B cell (primary cell): ENCODE measurements around the gene VSTM5. TPM values are rescaled to one million over a fixed set of nuclear protein-coding genes. Genes with fewer than 3 reads are reported as not detected.

Source experiments
- ATAC-seq: fragments of 200-7000 bp; cut with Tn5 transposase; one replicate; pipeline ENCODE4 v1.10.0; 2021; ENCODE audit warnings: low read depth, mild to moderate bottlenecking, moderate number of reproducible peaks, moderate library complexity
- CTCF ChIA-PET: fragments of 350-600 bp; sonication (Branson Sonifier 250); formaldehyde crosslinking; loops from one replicate; lab custom pipeline; 2021; ENCODE audit warnings: antibody characterized with exemption, inconsistent platforms; lab: Charles Lee
- POLR2A ChIA-PET: fragments of 350-600 bp; sonication (Branson Sonifier 250); formaldehyde crosslinking; loops from one replicate; lab custom pipeline; 2021; ENCODE audit warnings: antibody characterized with exemption; lab: Charles Lee
- DNase-seq: peaks from one replicate; pipeline ENCODE4 v3.0.0; 2013
- H2AFZ ChIP-seq: 2 replicates; pipeline ENCODE4 v1.6.1; 2012; ENCODE audit warnings: mild to moderate bottlenecking, low read depth, low read length; ENCODE audit not compliant: insufficient read depth, poor library complexity, severe bottlenecking
- H3K27ac ChIP-seq, 2 donors: 1 replicate in 1 of 2; 2 replicates in 1 of 2; pipeline ENCODE4 v1.5.1; 2012 to 2013; ENCODE audit warnings: low read length in 2 of 2, mild to moderate bottlenecking in 2 of 2, moderate library complexity in 1 of 2
- H3K27me3 ChIP-seq, 4 experiments: fragments of 200-600 bp in 1 of 4; sonication (generic) in 1 of 4; replicated peaks in 1 of 4; 1 replicate in 2 of 4; 2 replicates in 2 of 4; pipeline versions ENCODE4 v1.6.1 to v1.7.0; 2013 to 2016; ENCODE audit warnings: low read length in 3 of 4, mild to moderate bottlenecking in 2 of 4, mixed read lengths in 1 of 4, moderate library complexity in 1 of 4; ENCODE audit not compliant: insufficient read depth in 4 of 4, control insufficient read depth in 3 of 4; ENCODE audit errors: control extremely low read depth in 1 of 4
- H3K36me3 ChIP-seq, 2 experiments: replicated peaks in 1 of 2; 1 replicate in 1 of 2; 2 replicates in 1 of 2; pipeline versions ENCODE4 v1.6.1 to v1.7.1; 2013; ENCODE audit warnings: low read length in 1 of 2; ENCODE audit not compliant: insufficient read depth in 2 of 2, control insufficient read depth in 1 of 2; ENCODE audit errors: control extremely low read depth in 1 of 2, extremely low read depth in 1 of 2
- H3K4me1 ChIP-seq, 2 donors: fragments of 200-600 bp in 1 of 2; sonication (generic) in 1 of 2; 1 replicate in 1 of 2; 2 replicates in 1 of 2; pipeline versions ENCODE4 v1.5.1 to v1.6.1; 2013 to 2017; ENCODE audit warnings: low read length in 2 of 2; ENCODE audit not compliant: control insufficient read depth in 2 of 2, insufficient read depth in 2 of 2
- H3K4me2 ChIP-seq: replicated peaks from 2 replicates; pipeline ENCODE3; 2012; ENCODE audit warnings: mild to moderate bottlenecking, low read depth, low read length; ENCODE audit not compliant: poor library complexity, severe bottlenecking
- H3K4me3 ChIP-seq, 5 experiments: fragments of 200-600 bp in 1 of 5; sonication (generic) in 1 of 5; 1 replicate in 3 of 5; 2 replicates in 2 of 5; pipeline versions ENCODE4 v1.5.1 to v1.7.0; 2011 to 2016; ENCODE audit warnings: low read length in 4 of 5, mild to moderate bottlenecking in 4 of 5, low read depth in 2 of 5, control low read depth in 1 of 5, moderate library complexity in 1 of 5; ENCODE audit not compliant: insufficient read depth in 1 of 5; ENCODE audit errors: control extremely low read depth in 1 of 5, extremely low read depth in 1 of 5
- H3K79me2 ChIP-seq: fragments of 200-600 bp; sonication (generic); one replicate; pipeline ENCODE4 v1.6.0; 2016; ENCODE audit warnings: low read length; ENCODE audit not compliant: control insufficient read depth, insufficient read depth
- H3K9ac ChIP-seq: fragments of 200-600 bp; sonication (generic); 2 replicates; pipeline ENCODE4 v1.6.1; 2017; ENCODE audit warnings: mild to moderate bottlenecking, low read length, moderate library complexity
- H3K9me3 ChIP-seq, 3 donors: one replicate each; pipeline versions ENCODE4 v1.6.1 to v1.7.1; 2013; ENCODE audit warnings: low read length in 2 of 3; ENCODE audit not compliant: control insufficient read depth in 2 of 3, insufficient read depth in 1 of 3; ENCODE audit errors: control extremely low read depth in 1 of 3
- H4K20me1 ChIP-seq: 2 replicates; pipeline ENCODE4 v1.6.0; 2012; ENCODE audit warnings: mild to moderate bottlenecking, low read length; ENCODE audit not compliant: insufficient read depth, control insufficient read depth, poor library complexity, severe bottlenecking
- H3K27ac Mint-ChIP-seq: one replicate; pipeline ENCODE4 v1.8.0; 2021; ENCODE audit warnings: mixed read lengths
- H3K27me3 Mint-ChIP-seq: one replicate; pipeline ENCODE4 v1.8.0; 2021; ENCODE audit warnings: mixed read lengths
- H3K4me1 Mint-ChIP-seq: one replicate; pipeline ENCODE4 v1.8.0; 2021; ENCODE audit warnings: mixed read lengths
- H3K4me3 Mint-ChIP-seq: one replicate; pipeline ENCODE4 v1.8.0; 2021; ENCODE audit warnings: mixed read lengths
- H3K9me3 Mint-ChIP-seq: one replicate; pipeline ENCODE4 v1.8.0; 2022; ENCODE audit warnings: mixed read lengths; ENCODE audit not compliant: insufficient read depth
- CTCF ChIP-seq: fragments of 200-600 bp; IDR thresholded peaks from one replicate; pipeline ENCODE4 v1.8.0; 2022; ENCODE audit warnings: antibody characterized with exemption, mild to moderate bottlenecking
- EZH2 ChIP-seq: IDR thresholded peaks from 2 replicates; pipeline ENCODE4 v1.6.1; 2012; ENCODE audit warnings: borderline replicate concordance, low read depth, mild to moderate bottlenecking, moderate library complexity, low read length; ENCODE audit not compliant: insufficient read depth, poor library complexity, severe bottlenecking
- WGBS: methylation state at CpG from one replicate; pipeline ENCODE4 v1.1.5; 2013; ENCODE audit warnings: missing lambda C conversion rate; ENCODE audit not compliant: insufficient coverage; 5-methylcytosine and 5-hydroxymethylcytosine counted together
- intact Hi-C: fragments of 100-400 bp; cut with micrococcal nuclease; formaldehyde crosslinking; loops from one replicate; pipeline ENCODE4 v1.10.0; 2022
- polyA plus RNA-seq: library from polyadenylated mRNA; depleted of rRNA; stranded (reverse); fragments of >200 nt; gene quantifications from 2 replicates; pipeline ENCODE4 v1.2.3, GENCODE V29; 2012
- total RNA-seq, 2 donors: library from RNA; stranded (reverse); fragments of 120-200 nt in 1 of 2; gene quantifications; 1 replicate in 1 of 2; 2 replicates in 1 of 2; pipeline versions ENCODE4 v1.2.3 to v1.2.4, GENCODE V29; 2013 to 2022

The VSTM5 gene
- total and polyA plus RNA-seq, 2 donors (not counting 1 experiment from before 2014, with no cell fraction given) = not detected

GRCh38 chr11:93843906-93844305 is 6.5 kb downstream of the VSTM5 start:
- TF ChIP-seq EZH2 (no peak), CTCF (no peak)
- no peaks in the 10 kb centered on the region for H3K79me2 ChIP-seq
- intact Hi-C loops = no loop called here
- no peaks in the 10 kb centered on the region for H3K4me1 ChIP-seq
- no peaks in the 10 kb centered on the region for H3K36me3 ChIP-seq
- peaks cover 9% of the 10 kb centered on the region for H3K27me3 Mint-ChIP-seq
- H3K9me3 ChIP-seq = no peaks in the 10 kb centered on the region
- H3K4me3 Mint-ChIP-seq = no peak overlapping the region
- 97% methylated on average over 3 of the region's 5 CpGs for WGBS
- no peak overlapping the region for H3K4me2 ChIP-seq
- CTCF ChIA-PET = no interaction called here
- H3K27ac ChIP-seq = no peak overlapping the region
- H2AFZ ChIP-seq = no peak overlapping the region
- peaks cover 0 to 4% (median 2%) of the 10 kb centered on the region in 4 experiments for H3K27me3 ChIP-seq
- no peak for ATAC-seq
- H3K9ac ChIP-seq = no peak overlapping the region
- DNase-seq = no peak
- no peaks in the 10 kb centered on the region for H4K20me1 ChIP-seq
- H3K27ac Mint-ChIP-seq = no peak overlapping the region
- POLR2A ChIA-PET = no interaction called here
- no peaks in the 10 kb centered on the region for H3K9me3 Mint-ChIP-seq
- no peak overlapping the region for H3K4me3 ChIP-seq
- H3K4me1 Mint-ChIP-seq = no peaks in the 10 kb centered on the region

- peaks cover 3% of the 10 kb centered on the region for H3K27me3 Mint-ChIP-seq
- intact Hi-C loops = no loop called here
- H3K27me3 ChIP-seq = no peaks in the 10 kb centered on the region
- ATAC-seq (no peak), DNase-seq (no peak)
- WGBS = 79% methylated on average over 6 of the region's 6 CpGs
- H3K4me3 ChIP-seq = no peak overlapping the region
- H3K79me2 ChIP-seq = no peaks in the 10 kb centered on the region
- CTCF ChIA-PET = no interaction called here
- H4K20me1 ChIP-seq = no peaks in the 10 kb centered on the region
- H2AFZ ChIP-seq = no peak overlapping the region
- no peak overlapping the region for H3K4me3 Mint-ChIP-seq
- no peak overlapping the region for H3K27ac ChIP-seq
- H3K36me3 ChIP-seq = no peaks in the 10 kb centered on the region
- no peak for TF ChIP-seq EZH2
- TF ChIP-seq CTCF = no peak
- POLR2A ChIA-PET = no interaction called here
- H3K9me3 ChIP-seq = no peaks in the 10 kb centered on the region
- no peak overlapping the region for H3K9ac ChIP-seq
- no peaks in the 10 kb centered on the region for H3K4me1 ChIP-seq
- no peaks in the 10 kb centered on the region for H3K9me3 Mint-ChIP-seq
- H3K27ac Mint-ChIP-seq = no peak overlapping the region
- H3K4me1 Mint-ChIP-seq = no peaks in the 10 kb centered on the region
- no peak overlapping the region for H3K4me2 ChIP-seq
Observed at GRCh38 chr11:93842461-93842860, 8.0 kb downstream of the VSTM5 start.
